NCI-H2227 treated with DMSO at 0.1 percent for 48 hours (cell line): ENCODE measurements around the gene KXD1.
"Not testable (repeated sequence)": the region's sequence is repeated elsewhere in the genome, so short reads cannot be mapped to it uniquely, and the experiment has no call there.

Source experiments
- DNase-seq: peaks from one replicate; lab custom pipeline; 2025; lab: John Stamatoyannopoulos, UW

KXD1 gene

GRCh38 chr19:18557411-18558201 lies at the start of gene KXD1:
Gene KXD1, plus strand, starts transcription at chr19:18557870. Its CDS starts 4,187 bp downstream, at chr19:18562057.
- DNase-seq = peak; percentile 92

DNA sequence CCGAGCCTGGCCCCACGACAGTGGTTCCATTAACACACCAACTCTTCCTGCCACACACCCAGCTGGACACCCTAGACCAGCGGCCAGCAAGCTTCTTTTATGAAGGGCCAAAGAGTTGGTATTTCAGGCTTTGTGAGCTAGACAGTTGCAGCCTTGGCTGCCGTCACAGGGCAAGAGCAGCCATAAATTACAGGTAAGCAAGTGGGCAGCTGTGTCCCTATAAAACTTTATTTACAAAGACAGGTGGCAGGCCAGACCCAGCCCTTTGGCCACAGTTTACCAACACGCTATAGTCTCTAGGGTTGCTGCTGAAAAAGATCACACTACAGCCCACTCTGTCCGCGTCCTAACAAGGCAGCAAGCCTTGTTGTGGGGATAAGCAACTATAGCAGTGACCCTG lies 49.1 kb upstream of the KXD1 start:
- no peak for DNase-seq

GRCh38 chr19:18510216-18510615 lies 47.5 kb upstream of the KXD1 start:
- no peak for DNase-seq

- no peak for DNase-seq
Observed at GRCh38 chr19:18513868-18514267, 43.8 kb upstream of the KXD1 start.

DNA sequence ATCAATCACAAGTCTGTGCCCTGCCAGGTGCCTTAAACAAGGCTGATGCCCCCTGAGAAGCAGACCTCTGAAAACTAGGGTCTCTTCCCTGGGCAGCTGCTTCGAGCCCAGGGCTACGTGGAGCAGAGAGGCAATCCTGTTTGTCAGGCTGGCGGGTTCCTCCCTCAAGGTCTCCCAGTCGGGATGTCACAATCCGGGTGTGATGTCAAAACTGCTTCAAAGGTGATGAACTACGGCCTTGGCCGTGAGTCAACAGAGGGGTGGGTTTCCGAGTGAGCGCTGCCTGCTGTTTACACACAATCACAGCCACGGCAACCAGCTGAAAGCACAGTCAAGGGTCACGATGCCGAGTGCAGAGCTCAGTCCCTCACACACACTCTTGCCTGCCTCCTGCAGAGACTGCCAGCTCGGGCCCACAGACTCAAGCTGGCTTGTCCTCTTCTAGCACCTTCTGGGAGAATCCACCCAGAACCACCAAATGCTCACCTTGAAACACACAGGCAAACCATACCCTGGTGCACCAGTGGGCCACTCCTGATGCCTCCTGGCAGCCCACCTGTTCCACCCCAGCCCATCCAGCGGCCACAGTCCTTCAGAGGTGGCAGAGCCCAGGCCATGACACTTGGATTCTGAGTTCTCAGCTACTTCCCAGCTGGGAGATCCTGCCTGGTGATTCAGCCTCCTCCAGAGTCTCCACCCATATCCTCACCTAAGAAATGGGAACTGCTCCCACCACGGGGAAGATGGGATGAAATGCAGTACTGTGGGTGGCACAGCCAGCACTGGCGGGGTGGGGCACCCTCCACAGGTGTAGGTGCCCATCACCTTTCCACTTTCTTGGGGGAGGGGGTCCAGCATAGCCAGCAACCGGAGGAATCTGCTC lies 42.6 kb upstream of the KXD1 start:
- no peak for DNase-seq

DNA sequence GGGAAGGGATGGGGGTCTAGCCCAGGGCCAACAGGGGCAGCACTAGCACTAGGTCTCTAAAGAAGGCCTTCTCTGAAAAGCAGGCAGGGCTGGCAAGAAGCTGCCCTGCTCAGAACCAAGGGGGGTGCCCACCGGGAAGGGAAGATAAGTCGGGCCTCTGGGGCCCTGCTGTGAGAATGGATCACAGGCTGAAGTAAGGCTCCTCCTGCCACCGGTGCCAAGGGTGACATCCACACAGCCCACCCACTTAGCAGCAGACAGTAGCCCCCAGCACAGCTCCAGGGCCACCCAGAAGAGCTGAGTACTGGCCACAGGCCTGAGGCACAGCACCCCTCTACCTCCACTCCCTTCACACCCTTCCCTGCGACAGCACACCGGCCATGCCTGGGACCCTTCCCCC lies 41.7 kb upstream of the KXD1 start:
- no peak for DNase-seq

- DNase-seq = no peak
Observed at GRCh38 chr19:18517606-18518005, 40.1 kb upstream of the KXD1 start.

DNA sequence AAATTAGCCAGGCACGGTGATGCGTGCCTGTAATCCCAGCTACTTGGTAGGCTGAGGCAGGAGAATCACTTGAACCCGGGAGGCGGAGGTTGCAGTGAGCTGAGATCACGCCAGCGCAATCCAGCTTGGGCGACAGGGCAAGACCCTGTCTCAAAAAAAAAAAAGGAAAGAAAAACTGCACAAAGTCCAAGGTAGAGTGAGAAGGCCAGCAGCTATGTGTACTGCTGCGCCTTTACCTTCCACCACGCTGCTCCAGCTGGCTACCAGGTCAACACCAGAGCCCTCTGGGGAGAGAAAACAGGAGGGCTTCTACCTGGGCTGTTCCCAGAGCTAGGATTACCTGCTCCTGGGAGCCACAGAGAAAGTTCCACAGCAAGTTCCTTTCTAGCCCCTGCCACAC lies 39.0 kb upstream of the KXD1 start:
- no peak for DNase-seq

DNA sequence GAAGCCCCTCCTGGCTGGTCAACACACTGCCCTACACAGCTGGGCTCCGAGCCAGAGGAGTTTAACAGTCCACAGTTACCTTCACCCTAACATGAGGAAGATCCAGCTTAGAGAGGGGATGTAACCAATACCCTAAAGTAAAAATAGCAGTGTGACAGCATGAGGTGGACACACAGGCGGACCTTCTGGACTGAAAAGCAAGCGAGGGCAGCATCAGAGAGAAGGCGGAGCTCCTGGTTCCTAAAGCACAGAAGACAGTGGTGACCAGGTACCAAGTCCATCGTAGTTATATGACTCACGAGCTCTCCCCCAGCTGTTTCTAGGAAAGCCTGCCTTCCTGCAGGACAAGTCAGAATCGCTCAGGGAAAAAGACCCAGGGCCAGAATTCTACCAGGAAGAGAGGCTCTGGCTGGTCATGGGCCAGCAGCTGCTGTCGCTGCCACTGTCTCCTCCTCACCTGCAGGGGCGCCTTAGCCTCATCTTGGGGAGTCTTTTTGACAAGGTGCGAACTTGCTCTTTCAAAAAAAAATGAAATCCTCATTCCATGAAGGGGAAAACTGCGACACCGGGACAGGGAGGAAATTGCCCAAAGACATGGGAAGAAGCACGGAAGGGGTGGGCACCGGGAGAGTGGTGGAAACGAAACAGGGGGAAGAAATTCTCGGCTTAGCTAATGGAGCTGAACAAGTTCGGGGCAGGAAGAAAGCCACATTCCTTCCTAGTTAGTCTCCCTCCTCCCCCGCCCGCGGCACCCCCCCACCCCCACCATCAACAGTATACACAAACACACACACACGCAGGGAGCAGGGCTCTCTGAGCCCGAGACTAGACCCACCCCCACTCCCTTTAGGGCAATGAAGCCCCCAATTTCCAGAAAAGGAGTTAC lies 37.5 kb upstream of the KXD1 start:
- DNase-seq = no peak

DNA sequence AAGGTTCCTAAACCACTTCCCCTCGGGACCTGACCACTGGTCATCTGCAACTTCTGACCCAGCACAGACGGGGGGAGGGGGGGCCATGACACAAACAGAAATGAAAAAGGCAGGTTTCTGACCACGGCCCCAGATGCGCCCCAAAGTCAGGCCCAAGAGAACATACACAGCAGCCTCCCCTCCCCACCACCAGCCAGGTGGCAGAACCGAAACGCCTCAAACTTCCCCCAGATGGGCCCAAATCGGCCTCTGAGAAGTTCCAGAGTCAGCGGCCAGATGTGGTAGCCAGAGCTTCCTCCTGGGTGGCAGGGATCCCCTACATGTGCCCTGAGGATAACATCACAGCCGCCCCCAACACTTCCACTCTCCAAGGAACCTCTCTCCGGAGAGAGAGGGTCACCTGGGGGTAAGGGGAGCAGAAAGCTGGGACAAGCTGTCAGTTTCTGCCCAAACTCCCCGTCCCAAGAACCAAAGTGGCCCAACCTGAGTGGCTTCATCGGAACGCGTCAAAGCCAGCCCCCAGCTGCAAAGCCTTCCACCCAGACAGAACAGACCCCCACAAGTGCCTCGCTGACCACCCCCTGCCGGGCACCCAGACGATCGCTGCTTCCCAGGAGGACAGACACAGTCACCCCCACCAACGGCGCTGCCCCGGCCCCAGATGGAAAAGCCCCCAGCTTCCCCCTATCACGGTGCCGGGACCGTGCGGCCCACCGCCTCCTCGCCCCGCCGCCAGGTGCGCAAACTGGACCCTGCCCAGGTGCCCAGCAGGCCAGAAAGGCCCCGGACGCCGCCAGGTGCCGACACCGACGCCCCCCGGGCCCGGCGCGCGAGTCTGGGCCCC lies 36.6 kb upstream of the KXD1 start:
- DNase-seq = no peak

DNA sequence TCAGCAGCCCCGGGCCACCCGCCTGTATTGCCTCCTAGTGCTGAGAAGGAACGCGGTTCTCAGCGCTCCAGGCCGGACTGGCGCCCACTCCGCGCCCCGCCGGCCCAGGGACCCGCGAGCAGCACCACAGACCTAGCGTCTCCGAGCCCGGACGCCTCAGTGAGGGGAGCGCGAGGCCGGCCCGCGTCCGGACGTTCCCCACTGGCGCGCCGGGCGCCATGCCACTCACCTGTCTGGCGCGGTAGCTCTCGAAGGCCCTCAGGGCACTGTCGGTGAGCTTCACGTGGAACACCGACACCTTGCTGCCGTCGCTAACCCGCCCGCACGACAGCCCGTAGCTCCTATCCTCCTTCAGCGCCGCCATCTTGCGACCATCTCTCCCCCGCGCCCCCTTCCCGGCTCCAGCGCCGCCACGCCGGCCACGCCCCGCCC lies 36.0 kb upstream of the KXD1 start, which contains the start of gene ELL:
ELL (minus strand) TSS at position 379 of the 432 bp plus-strand sequence; CDS start at position 364, 15 bp downstream.
- no peak for DNase-seq

- DNase-seq = peak; percentile 98
Observed at GRCh38 chr19:18522124-18522861, 35.4 kb upstream of the KXD1 start.

GRCh38 chr19:18522862-18523440 lies 34.7 kb upstream of the KXD1 start:
- DNase-seq = not testable (repeated sequence)

DNA sequence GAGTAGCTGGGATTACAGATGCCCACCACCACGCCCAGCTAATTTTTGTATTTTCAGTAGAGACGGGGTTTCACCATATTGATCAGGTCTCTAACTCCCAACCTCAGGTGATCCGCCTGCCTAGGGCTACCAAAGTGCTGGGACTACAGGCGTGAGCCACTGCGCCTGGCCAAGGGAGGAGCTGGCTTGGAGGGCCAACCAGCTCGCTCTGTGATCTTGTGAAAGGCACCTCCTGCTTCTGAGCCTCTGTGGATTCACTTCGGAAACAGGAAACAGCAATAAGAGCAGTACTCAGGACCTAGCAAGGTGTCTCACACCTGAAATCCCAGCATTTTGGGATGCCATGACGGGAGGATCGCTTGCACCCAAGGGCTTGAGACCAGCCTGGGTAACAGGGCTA lies 33.8 kb upstream of the KXD1 start:
- no peak for DNase-seq

DNA sequence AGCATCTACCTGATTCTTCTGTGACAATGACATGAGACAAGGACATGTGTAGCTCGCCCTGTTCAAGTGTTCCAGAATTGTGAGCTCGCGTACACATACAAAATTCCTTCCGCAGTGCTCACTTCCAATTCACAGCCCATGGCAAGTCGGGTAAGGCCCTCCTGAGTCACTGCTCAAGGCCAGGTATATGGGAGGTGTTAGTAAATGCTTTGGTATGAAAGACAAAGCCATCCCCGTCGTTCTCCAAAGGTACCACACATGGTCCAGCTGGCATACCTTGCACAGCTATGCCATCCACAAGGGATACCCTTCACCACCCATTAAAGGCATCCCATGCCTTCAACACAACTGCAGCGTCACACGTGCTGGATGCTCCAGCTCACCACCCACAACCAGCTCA lies 31.4 kb upstream of the KXD1 start:
- no peak for DNase-seq

DNA sequence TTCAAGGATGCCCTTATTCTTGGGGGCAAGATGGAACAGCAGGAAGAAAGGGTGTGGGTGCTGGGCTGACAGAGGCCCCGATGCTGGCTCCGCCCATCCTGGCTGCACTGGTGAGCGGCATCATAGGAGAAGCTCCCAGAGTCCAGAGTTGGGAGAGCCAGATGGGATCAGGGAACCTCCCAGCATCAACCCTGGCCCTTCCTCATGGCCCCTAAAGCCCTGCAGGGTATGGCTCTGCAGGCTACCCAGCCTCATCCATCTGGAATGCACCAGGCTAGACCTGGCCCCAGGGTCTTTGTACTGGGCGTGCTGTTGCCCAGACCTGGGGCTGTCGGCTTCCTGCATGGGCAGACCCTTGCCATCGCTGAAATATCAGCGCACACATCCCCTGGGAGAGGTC lies 27.9 kb upstream of the KXD1 start:
- no peak for DNase-seq

- DNase-seq = no peak
Observed at GRCh38 chr19:18531485-18531884, 26.2 kb upstream of the KXD1 start.

DNA sequence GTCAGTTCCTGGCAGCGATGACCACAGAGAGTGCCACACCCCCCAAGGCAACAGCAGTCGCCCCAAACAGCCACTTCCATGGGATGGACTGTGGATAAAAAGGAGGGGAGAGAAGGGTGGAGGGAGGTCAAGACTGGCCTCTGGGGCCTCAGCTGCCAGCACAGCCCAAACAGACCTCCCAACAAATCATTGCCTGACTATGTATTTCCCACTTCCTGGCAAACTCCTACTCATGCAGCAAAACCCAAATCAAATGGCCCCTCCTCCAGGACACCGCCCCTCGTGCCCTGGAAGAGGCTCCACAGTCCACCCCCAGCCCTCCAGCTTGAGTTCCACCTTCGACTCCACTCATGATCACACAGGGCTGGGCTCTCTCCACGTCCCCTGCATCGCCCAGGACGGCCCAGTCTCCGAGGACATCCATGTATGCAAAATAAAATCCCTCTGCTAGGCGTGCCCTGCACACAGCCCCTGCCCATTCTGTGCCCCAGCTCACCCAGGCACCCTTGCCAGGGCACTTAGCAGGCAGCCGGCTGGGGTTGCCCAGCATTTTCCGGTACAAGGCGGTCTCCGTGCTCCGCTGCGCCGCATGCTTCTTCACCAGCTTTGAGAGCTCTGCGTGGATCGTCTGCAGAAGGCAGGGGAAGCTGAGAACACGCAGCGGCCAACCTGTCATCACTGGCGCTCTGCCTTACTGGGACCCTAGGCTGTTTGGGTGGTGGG lies 25.3 kb upstream of the KXD1 start:
- DNase-seq = no peak

GRCh38 chr19:18533058-18533457 lies 24.6 kb upstream of the KXD1 start:
- no peak for DNase-seq
